HL-60/S4 (cell line): ENCODE data around the gene CAMK2B.

Experiments
- in situ Hi-C: fragments of 300-500 bp; cut with MboI; formaldehyde crosslinking; loops from 2 replicates; pipeline ENCODE4 v1.14.3; 2022; ENCODE audit warnings: low sequenced_read_pairs

CAMK2B gene

DNA sequence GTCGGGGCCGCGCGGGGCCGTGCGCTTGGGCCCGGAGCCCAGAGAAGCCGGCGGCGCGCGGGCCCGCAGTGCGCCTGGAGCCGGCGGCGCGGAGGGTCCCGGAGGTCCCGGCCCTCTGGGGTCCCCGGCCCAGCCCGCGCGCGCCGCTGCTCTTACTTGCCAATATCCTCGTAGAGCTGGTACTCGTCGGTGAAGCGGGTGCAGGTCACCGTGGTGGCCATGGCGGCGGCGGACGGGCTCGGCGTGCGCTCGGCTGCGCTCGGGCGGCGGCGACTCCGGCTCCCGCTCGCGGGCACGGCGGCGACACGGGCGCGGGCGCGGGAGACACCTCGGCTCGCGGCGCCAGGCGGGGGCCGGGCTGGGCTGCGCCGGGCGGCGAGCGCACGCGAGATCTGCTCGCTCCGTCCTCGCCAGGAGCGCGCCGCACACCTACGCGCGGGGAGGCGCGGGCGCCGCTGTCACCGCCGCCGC lies at the start of gene CAMK2B:
Gene CAMK2B, minus strand, starts transcription at position 394 of the 471 bp plus-strand sequence. Its CDS starts 173 bp downstream, at position 221.
- in situ Hi-C loops: no loop called here

DNA sequence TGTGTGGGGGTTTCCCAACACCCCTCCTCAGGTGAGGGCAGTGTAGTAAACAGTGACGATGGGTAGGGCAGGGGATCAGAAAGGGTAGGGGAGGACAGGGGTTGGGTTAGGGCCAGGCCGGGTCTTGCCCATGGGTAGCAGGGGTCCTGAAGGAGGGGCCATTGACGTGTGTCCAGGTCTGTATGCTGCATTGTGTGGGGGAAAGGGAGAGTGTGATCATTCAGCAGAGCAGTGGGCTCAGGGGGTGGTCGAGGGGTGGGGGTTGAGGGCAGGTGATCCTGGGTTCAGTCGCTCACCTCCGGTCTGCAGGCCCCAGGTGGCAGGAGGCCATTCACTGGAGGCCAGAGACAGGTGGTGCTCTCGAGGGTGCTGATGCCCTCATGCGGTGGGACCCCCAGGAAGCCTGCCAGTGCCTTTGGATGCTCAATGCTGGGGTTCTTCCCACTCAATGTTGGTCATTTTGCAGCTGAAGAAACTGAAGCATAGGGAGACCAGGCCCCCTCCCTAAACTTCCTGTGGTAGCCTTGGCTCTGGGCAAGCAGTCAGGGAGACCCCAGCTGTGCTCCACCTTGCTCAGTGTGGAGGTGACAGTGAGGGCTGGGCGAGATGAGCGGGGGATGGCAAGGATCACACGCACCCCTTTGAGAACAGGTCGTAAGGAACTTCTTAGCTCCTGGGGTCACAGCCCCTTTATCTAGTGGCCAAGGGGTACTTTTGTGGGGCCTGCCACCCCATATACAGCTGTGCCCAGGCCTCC lies 48.8 kb upstream of the CAMK2B start:
- in situ Hi-C loops: no loop called here

DNA sequence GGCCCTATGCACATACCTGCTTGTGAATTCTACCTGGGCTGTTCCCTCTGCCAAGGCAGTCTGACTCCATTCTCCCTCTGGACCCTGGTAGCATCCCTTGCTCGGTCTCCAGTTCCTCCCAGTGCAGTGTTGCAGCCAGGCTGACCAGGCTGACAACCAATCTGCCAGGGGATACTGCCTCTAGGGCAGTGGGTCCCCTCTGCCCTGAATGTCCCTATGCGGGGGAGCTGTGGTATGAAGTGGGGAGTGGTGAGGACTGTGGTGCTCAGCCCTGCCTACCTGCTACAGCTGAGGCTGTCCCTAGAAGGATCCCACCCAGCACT lies 48.0 kb upstream of the CAMK2B start:
- in situ Hi-C loops: no loop called here

DNA sequence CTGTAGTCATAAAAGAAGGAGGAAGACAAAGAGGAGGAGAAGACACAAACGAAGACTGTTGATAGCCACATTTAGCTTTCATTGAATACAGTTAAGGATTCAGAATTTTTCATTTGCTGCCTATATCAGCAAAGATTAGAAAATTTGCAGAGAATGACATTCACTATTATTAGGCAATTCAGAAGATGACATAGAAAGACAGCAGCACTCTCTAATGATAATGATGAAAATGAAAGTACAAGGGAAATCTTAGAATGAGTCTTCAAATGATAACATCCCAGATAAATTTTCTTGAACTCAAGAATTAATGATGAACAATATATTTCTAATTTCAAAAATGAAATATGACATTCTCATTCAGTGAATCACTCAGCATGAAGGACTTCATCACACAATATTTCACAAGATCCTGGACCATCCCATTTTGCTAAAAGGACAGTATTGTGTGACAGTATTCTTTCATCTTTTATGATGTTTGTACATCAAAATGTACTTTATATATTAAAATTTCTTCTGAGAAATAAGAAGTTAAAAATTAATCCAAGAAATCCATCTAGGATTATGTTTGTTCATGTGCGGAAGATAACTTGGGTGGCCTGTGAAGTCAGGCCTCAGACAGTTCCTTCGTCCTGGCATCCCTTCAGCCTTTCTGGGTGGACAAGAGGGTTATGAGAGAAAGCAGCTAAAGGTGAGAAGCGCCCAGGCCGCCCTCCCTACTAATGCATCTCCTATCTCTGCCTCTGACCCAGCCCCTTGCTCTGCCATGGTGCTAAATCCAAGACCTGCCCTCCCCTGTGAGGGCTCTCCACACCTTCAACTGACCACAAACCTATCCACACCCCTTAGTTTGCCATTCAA lies 47.4 kb upstream of the CAMK2B start:
- in situ Hi-C loops: no loop called here

DNA sequence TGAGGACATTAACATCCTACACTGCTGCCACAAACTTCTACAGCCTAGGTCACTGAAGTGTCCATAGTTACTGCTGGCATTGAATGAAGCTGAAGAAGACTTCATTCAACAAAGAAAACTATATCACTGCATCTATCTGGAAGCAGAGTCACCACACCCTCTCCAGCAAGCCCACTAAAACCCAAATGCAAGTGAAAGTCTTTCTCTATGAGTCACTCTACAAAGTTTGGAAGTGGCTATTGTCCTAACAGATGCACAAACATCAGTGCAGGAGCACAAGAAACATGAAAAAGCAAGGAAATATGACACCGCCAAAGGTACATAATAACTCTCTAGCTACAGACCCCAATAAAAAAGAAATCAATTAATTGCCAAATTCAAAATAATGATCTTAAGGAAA lies 43.5 kb upstream of the CAMK2B start:
- in situ Hi-C loops: no loop called here

DNA sequence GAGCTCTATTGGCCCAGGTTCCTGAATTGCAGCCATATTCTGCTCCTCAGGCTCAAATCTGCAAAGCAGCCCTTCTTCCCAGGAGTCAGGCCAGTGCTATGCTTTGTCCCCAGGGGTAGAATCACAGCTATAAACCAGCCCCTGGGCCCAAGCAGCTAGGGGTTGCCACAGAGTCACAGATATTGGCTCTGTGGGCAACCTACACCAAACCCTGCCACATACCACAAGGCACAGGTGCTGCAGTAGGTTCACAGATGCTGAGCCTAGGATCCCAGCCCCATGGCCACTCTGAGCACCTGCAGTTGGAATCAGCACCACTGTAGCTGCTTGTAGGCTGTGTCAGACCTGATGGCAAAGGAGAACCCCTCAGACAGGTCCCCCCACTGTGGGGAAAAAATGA lies 43.1 kb upstream of the CAMK2B start:
- in situ Hi-C loops: no loop called here

DNA sequence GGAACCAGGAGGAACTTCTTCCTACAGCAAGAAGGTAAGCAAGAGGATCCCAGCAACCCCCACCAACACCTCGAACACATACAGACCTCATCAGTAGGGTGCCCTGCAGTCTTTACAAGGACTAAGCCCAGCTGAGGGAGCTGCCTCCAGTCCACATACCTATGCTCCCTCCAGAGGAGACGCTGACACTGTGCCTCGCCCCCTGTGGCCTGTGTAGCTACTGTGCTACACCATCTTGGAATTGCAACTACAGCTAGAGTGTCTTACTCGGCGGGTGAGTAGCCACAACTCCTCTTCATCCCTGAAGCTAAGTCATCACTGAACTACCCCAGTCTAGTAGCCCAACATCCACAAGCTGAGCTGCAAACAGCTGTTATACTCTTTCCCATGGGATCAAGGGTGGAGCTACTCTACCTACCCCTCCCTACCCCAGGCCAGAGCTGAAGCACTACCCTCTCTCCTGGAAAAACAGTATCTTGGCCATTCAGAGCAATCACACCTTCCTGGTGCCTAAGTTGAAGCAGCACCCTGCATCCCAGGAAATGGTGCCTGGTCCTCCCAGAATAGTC lies 42.2 kb upstream of the CAMK2B start:
- in situ Hi-C loops: no loop called here

DNA sequence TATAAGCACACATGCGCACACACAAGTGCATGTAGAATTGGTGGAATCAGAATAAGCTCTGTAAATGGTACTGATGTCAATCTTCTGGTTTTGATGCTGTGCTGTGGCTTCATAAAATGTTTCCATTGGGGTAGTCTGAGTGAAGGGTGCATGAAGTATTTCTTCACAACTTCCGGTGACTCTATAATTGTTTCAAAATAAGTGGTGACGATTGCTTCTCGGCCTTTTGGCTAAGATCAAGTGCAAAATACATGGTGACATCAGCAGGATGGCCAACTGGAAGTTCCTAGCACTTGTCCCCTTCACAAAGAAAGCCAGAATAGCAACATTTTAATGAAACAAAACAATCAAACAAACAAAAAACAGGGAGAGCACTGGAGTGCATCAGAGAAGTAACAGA lies 41.6 kb upstream of the CAMK2B start:
- in situ Hi-C loops: no loop called here

DNA sequence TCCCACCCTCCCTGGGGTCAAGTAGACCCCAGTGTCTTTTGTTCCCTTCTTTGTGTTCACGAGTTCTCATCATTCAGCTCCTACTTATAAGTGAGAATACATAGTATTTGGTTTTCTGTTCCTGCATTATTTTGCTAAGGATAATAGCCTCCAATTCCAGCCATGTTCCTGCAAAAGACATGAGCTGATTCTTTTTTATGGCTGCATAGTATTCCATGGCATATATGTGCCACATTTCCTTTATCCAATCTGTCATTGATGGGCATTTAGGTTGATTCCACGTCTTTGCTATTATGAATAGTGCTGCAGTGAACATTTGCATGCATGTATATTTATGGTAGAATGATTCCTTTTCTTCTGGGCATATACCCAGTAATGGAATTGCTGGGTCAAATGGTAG lies 28.3 kb upstream of the CAMK2B start:
- in situ Hi-C loops: no loop called here

DNA sequence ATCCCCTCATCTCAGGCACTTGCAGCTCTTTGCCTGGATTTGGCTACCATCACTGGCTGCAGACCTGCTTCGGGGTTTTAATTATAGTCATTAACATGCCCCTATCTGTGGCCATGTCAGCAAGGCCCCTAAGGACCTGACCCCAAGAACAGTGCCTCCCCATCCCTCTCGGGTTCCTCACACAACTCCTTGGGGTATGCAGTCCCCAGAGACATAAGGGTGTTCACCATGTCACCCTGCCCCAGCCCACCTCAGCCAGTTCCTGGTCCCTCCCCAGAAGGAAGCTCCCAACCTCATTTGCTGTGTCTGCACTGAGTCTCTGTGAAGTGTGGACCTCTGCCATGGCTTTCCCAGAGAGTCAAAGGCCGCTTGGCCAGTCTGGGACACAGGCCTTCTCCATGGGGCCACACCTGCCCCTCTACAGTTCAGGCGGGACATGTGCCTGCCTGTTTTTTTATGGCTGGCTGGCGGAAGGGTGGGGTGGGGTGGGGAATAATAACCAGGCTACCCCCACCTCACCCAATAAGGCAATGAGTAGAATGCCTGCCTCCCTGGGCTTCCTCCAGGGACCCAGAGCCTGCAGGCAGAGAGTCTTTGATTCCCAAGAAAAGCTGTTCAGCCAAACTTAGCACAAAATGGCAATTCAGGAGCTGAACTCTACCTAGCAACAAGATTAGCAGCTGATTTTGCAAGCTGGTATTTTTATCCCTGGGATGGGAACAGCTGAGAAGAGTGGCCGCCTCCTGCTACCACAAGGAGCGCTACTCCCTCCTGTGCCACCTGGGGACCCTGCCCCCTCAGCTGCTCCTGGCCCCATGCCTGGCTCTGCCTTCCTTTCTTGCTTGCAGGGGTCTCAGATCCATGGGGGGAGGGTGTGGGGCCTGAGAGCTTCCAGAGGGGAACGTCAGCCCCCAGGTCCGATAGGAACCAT lies 23.7 kb upstream of the CAMK2B start:
- in situ Hi-C loops: no loop called here

DNA sequence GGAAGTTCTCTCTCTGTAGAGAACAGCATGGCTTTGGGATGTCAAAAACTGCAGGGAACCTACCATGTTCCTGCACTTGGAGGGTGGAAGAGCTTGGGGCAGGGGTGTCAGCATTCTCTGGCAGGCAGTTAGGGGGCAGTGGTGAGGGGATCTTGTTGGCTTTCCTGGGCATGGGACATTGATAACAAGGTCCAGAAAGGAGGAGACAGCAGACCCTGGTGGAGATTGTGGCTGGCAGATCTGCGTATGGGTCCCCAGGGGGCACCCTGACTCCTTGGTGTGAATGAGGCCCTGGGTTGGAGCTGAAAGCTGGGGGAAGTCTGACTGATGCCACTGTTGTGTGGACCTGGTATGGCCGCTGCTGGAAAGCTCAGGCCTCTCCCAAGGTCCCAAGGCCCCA lies 22.9 kb upstream of the CAMK2B start:
- in situ Hi-C loops: no loop called here

DNA sequence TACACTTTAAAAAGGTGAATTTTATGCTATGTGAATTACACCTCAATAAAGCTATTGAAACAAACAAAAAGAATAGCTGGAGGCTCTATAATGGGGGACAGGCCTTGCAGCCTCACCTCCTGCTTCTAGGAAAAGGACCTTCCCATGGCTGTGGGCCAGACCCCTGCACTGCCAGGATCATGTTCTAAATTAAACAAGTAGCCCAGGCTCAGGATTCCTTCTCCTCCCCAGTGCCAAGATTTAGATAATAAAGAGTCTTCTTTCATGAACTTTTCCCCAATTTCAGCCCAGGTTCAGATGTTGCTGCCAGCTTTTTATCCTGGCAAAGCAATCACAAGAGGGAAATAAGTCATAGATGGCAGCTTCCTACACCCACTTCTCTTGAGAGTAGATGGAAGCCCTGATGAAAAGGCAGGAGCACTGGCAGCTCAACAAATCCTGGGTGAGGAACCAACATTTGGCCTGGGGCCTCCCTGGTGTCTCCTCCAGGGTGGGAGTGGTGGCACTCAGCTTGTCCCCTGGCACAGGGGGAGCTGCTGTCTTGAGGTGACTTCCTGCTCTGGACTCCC lies 22.2 kb upstream of the CAMK2B start:
- in situ Hi-C loops: no loop called here

DNA sequence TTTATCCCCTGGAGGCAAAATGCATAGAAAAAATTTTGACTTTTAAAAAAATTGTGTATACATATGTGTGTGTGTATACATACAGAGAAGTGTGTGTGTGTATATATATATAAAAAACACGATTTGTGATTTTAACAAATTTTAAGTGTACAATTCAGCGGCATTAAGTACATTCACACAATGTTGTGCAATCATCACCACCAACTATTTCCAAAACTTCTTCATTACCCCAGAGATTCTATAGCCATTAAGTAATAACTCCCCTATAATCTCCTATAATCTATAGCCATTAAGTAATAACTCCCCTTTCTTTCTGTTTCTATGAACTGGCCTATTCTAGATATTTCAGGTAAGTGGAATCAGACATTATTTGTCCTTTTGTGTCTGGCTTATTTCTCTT lies 20.7 kb upstream of the CAMK2B start:
- in situ Hi-C loops: no loop called here

DNA sequence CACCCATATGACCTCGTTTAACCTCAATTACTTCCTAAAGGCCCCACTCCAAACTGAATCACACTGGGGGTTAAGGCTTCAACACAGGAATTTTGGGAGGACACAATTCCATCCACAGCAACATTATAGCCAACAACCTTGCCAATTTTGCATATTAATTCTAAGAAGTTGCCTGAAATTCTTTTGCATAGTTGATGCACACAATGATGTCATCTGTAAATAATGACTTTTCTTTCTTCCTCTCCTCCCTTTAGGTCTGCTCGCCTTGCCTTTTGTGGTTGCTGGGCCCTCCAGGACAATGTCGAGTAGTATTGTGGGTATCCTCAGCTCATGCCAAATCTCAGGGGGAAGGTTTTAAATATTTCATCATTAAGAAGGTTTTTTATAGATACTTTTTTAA lies 16.0 kb upstream of the CAMK2B start:
- in situ Hi-C loops: no loop called here

DNA sequence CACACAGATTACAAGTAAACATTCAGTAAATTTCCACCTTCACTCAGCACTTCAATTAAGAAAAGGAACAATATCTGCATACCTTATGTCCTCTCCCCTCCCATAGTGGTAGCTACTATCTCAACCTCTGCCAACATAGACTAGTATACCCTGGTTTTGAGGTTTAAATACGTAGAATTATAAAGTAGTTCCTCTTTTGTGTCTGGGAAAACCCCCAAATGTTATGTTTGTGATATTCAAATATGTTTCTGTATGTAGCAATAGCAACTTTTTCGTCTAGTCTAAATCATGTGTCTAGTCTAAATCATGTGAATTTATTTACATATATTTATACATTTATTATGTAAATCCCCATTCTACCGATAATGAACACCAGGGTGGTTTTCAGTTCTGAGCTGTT lies 13.2 kb upstream of the CAMK2B start:
- in situ Hi-C loops: no loop called here

DNA sequence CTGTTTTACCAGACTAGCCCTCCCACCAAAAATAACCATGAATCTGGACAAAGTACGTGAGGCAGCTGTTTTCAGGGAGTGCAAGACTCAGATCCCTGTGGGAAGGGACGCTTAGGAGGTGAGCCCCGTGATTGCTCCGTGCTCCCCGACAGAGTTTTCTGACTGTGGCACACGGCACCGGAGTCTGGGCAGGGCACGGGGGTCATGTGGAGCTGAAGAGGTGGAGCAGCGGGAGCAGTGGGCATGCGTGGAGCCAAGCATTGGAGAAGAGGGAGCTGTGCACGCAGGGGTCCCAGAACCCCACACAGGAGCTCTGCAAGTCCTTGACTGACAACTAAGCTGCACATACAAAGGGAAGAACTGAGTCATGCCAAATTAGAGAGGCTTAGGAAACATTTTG lies 11.1 kb upstream of the CAMK2B start:
- in situ Hi-C loops: no loop called here

DNA sequence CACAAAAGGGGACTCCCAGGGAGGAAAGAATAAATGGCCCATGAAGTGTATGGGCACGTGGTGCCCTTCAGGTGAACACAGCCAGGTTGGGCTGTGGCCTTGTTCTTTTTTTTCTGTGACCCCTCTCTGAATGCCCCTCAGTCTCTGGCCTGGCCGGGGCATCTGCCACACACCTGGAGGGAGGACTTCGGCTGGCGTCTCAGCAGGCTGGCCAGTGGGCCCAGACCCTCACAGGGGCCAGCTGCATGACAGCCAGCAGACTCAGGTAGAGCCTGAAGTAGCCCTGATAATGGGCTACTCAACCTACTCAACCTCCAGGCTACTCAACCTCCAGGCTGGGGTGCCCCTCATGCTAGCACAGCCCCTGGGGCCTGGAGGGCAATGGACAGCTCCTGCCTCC lies 9.8 kb upstream of the CAMK2B start:
- in situ Hi-C loops: no loop called here

DNA sequence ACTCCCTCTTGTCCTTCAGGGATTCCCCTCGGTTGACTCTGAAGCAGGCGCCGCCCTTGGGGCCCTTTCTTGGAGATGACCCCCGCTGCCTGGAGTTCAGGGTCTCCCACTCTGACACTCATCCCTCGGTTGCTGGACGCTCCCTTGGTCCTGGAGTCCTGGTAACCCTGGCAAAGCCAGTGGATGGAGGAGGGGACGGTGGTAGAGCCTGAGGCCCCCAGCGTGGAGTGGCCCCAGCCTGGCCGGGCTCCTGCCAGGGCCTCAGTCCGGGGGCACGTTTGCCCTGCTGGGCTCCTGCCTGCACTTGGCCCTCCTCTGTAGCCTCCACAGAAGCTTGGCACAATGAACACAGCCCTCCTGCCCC lies 9.3 kb upstream of the CAMK2B start:
- in situ Hi-C loops: no loop called here

DNA sequence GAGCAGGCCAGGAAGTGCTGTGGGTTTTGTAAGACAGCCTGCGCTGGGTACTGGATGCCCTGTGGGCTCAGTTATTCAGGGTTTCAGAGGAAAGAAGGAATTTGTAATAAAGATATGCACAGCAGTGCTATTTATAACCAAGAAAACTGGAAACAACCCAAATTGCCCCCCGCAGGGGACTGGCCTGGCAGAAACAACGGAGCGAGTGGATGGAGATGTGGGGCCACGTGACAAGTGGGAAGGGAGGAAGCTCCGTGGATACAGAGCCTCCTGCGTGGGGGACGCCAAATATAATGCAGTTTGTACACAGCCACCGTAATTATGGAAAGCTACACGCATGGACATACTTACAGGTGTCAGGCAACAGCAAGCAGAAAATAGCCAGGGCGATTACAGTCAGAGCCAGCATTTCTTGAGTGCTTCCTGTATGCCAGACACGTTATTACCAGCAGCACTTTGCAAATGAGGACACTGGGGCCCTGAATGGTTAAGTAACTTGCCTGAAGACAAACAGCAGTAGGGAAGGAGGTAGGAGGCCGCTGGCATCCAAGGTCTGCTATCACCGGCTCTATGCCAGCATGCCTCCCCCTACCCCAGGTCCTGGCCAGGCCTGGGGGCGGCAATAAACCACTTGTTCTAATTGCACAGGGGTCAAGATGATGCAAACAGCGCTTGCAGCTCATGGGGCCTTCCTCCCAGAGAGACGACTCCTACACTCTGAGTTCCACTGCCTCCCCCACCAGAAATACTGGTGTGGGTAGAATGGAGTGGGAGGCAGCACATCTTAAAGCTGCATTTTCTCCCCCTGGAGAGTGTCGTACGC lies 8.7 kb upstream of the CAMK2B start:
- in situ Hi-C loops: no loop called here

DNA sequence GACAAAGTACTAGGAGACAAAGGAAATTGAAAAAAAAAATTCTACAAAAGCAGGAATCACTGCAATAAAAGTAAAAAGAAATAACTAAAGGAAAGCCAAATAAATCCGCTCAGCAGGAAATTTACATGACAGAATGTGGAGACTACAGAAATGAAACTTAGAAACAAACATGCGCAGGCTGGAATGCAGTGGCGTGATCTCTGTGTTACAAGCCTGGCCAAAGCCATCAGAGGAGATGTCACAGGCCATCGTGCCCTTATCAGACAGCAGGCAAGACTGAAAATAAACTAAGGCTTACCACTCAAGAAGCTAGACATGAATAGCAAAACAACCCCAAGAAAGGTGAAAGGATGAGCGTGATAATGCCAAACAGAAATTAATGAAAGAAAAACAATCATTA lies 6.3 kb upstream of the CAMK2B start:
- in situ Hi-C loops: no loop called here
